OCI-LY7 (cell line): Measurements from ENCODE around the gene ABCB1.

Source experiments
- EZH2phosphoT487 ChIP-seq: fragments of 200-600 bp; sonication (generic); IDR thresholded peaks from 2 replicates; pipeline ENCODE4 v1.6.1; 2018; ENCODE audit warnings: low read depth, borderline replicate concordance, mild to moderate bottlenecking, mixed run types, antibody characterized with exemption, low read length, moderate library complexity, mixed read lengths
- TF ChIP-seq, protein P1 (sequence below): fragments of 200-600 bp; sonication (generic); conservative IDR thresholded peaks from 2 replicates; pipeline ENCODE4 v1.5.1; 2014; ENCODE audit warnings: mild to moderate bottlenecking, antibody characterized with exemption, low read length, moderate library complexity, mixed read lengths

DNA sequence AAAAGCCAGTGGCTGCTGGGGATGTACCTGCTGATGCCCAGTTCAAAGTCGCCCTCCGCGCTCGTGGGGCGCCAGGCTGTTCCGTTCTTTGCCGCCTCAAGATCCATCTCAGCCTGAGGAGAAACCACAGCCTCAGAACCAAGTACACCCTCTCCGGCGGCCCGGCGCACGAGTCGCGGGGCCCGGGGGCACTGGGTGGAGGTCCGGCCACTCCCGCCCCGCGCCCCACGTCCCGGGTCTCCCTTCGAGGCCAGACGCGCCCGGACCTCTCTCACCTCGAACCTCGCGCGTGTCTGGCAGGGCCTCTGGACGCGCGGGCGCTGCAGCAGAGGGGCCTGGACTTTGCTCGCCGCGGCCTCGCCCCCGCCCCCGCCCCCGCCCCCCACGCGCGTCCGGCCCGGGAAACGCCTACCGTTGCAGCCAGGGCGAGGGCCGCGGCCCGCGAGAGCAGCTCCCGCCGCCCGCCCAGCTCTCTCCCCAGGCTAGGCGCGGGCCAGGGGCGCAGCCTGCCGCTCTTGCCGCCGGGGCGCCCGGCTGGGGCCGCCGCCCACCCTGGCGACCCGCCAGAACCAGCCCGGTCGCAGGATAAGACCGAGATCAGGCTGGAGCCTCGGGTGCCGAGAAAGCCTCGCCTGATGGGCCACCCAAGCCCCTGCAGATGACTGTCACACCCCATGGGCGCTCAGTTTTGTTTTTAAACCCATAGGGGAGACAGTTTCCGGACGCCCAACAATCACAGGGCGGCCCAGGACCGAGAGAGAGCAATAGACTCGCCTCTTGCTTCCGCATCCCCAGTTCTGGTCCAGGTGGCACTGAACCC, 125.1 kb downstream of the ABCB1 start, which contains the start of gene ABCB4:
- TF ChIP-seq, protein P1, sequence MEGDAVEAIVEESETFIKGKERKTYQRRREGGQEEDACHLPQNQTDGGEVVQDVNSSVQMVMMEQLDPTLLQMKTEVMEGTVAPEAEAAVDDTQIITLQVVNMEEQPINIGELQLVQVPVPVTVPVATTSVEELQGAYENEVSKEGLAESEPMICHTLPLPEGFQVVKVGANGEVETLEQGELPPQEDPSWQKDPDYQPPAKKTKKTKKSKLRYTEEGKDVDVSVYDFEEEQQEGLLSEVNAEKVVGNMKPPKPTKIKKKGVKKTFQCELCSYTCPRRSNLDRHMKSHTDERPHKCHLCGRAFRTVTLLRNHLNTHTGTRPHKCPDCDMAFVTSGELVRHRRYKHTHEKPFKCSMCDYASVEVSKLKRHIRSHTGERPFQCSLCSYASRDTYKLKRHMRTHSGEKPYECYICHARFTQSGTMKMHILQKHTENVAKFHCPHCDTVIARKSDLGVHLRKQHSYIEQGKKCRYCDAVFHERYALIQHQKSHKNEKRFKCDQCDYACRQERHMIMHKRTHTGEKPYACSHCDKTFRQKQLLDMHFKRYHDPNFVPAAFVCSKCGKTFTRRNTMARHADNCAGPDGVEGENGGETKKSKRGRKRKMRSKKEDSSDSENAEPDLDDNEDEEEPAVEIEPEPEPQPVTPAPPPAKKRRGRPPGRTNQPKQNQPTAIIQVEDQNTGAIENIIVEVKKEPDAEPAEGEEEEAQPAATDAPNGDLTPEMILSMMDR = no peak
- no peak for TF ChIP-seq EZH2phosphoT487
